HepG2 (cell line): ENCODE measurements around the gene SSC4D. TPM values are rescaled to one million over a fixed set of nuclear protein-coding genes. Genes with fewer than 3 reads are reported as not detected.
A peak's percentile ranks its signal among the peaks of the same experiment; 100 is the strongest.

Source experiments
- CEBPB ChIP-seq: IDR thresholded peaks from 2 replicates; pipeline ENCODE4 v1.6.1; 2011; ENCODE audit warnings: low read depth, low read length, improper control_type of control experiment, borderline replicate concordance
- CEBPG ChIP-seq: IDR thresholded peaks from 2 replicates; pipeline ENCODE4 v1.6.1; 2016
- DBP ChIP-seq: sonication (generic); formaldehyde crosslinking; IDR thresholded peaks from 2 replicates; pipeline ENCODE4 v1.4.0; 2020; ENCODE audit warnings: missing genetic modification reagents; ENCODE audit errors: not compliant biosample characterization
- DRAP1 ChIP-seq: IDR thresholded peaks from 2 replicates; pipeline ENCODE4 v1.6.1; 2016; ENCODE audit warnings: missing genetic modification reagents, missing compliant biosample characterization
- ESRRA ChIP-seq: sonication (generic); formaldehyde crosslinking; IDR thresholded peaks from 2 replicates; pipeline ENCODE4 v1.5.1; 2020; ENCODE audit warnings: mild to moderate bottlenecking, low read depth, missing genetic modification reagents
- HDAC2 ChIP-seq: sonication (generic); formaldehyde crosslinking; IDR thresholded peaks from 2 replicates; pipeline ENCODE4 v1.4.0; 2020; ENCODE audit warnings: missing genetic modification reagents
- IKZF5 ChIP-seq: IDR thresholded peaks from 2 replicates; pipeline ENCODE4 v1.6.1; 2018; ENCODE audit warnings: missing genetic modification reagents, mild to moderate bottlenecking, missing compliant biosample characterization
- ISX ChIP-seq: sonication (generic); formaldehyde crosslinking; conservative IDR thresholded peaks from 2 replicates; pipeline ENCODE4 v1.5.0; 2020; ENCODE audit warnings: missing genetic modification reagents
- LRRFIP1 ChIP-seq: sonication (generic); formaldehyde crosslinking; conservative IDR thresholded peaks from 2 replicates; pipeline ENCODE4 v1.4.0; 2020; ENCODE audit warnings: missing genetic modification reagents
- PCBP2 ChIP-seq: fragments of 200-400 bp; formaldehyde crosslinking; optimal IDR thresholded peaks from 2 replicates; pipeline ENCODE3; 2018; ENCODE audit warnings: low read length, low read depth; ENCODE audit not compliant: poor library complexity, severe bottlenecking
- POLR2AphosphoS5 ChIP-seq: IDR thresholded peaks from 2 replicates; pipeline ENCODE4 v1.6.1; 2012; ENCODE audit warnings: low read depth, low read length
- RAD21 ChIP-seq: fragments of 450-650 bp; formaldehyde crosslinking; IDR thresholded peaks from 2 replicates; pipeline ENCODE4 v1.5.0; 2020; ENCODE audit warnings: mild to moderate bottlenecking
- REXO4 ChIP-seq: sonication (generic); formaldehyde crosslinking; IDR thresholded peaks from 2 replicates; pipeline ENCODE4 v1.8.0; 2022; ENCODE audit warnings: missing genetic modification reagents, mild to moderate bottlenecking, borderline replicate concordance
- SRSF9 ChIP-seq: fragments of 200-400 bp; formaldehyde crosslinking; IDR thresholded peaks from 2 replicates; pipeline ENCODE4 v1.6.1; 2018; ENCODE audit warnings: borderline replicate concordance, mild to moderate bottlenecking, low read depth, low read length; ENCODE audit not compliant: insufficient read depth, poor library complexity, severe bottlenecking
- STAG1 ChIP-seq: sonication (generic); formaldehyde crosslinking; IDR thresholded peaks from 2 replicates; pipeline ENCODE4 v1.4.0; 2020; ENCODE audit warnings: missing genetic modification reagents
- TOE1 ChIP-seq: sonication (generic); formaldehyde crosslinking; IDR thresholded peaks from 2 replicates; pipeline ENCODE4 v1.4.0; 2020; ENCODE audit warnings: mild to moderate bottlenecking, missing genetic modification reagents
- ZFP82 ChIP-seq: sonication (generic); formaldehyde crosslinking; IDR thresholded peaks from 2 replicates; pipeline ENCODE4 v1.5.1; 2020; ENCODE audit warnings: mild to moderate bottlenecking, missing genetic modification reagents, borderline replicate concordance
- ZNF224 ChIP-seq: sonication (generic); formaldehyde crosslinking; IDR thresholded peaks from 2 replicates; pipeline ENCODE4 v1.5.0; 2020; ENCODE audit warnings: mild to moderate bottlenecking, missing genetic modification reagents
- ZNF501 ChIP-seq: sonication (generic); formaldehyde crosslinking; IDR thresholded peaks from 2 replicates; pipeline ENCODE4 v1.5.1; 2020; ENCODE audit warnings: mild to moderate bottlenecking, moderate library complexity, missing genetic modification reagents
- ZNF513 ChIP-seq: sonication (generic); formaldehyde crosslinking; conservative IDR thresholded peaks from 2 replicates; pipeline ENCODE4 v1.5.0; 2020; ENCODE audit warnings: missing genetic modification reagents
- ZNF547 ChIP-seq: sonication (generic); formaldehyde crosslinking; IDR thresholded peaks from 2 replicates; pipeline ENCODE4 v1.5.1; 2020; ENCODE audit warnings: mild to moderate bottlenecking, missing genetic modification reagents
- ZNF550 ChIP-seq: sonication (generic); formaldehyde crosslinking; IDR thresholded peaks from 2 replicates; pipeline ENCODE4 v1.4.0; 2020; ENCODE audit warnings: mild to moderate bottlenecking, missing genetic modification reagents, borderline replicate concordance
- ZNF878 ChIP-seq: sonication (generic); formaldehyde crosslinking; IDR thresholded peaks from 2 replicates; pipeline ENCODE4 v1.8.1; 2023; ENCODE audit warnings: mild to moderate bottlenecking, missing genetic modification reagents, moderate library complexity
- polyA plus RNA-seq, 8 experiments: library from polyadenylated mRNA; depleted of rRNA in 3 of 8; stranded (reverse) in 7 of 8; unstranded in 1 of 8; fragments of >200 nt; fragmentation: Illumina TruSeq in 4 of 8; extraction: Trizol in 4 of 8; gene quantifications; 2 replicates each; pipeline versions ENCODE4 v1.2.1 to v1.2.3, GENCODE V29; 2011 to 2016; ENCODE audit warnings: low read depth in 4 of 8, missing spikeins in 1 of 8, mixed read lengths in 1 of 8; ENCODE audit not compliant: insufficient read depth in 1 of 8
- total RNA-seq, 5 experiments: library from RNA; depleted of rRNA; stranded (reverse); fragments of >200 nt; fragmentation: Illumina TruSeq; extraction: Trizol; gene quantifications; 2 replicates each; pipeline ENCODE4 v1.2.3, GENCODE V29; 2016; ENCODE audit warnings: low read depth in 1 of 5

The SSC4D gene
- total and polyA plus RNA-seq, 2 of the 13 experiments (the other 11 are each of a cell fraction or from before 2014, with no cell fraction given) = 33.3 to 63.8 TPM

GRCh38 chr7:76393116-76394031 lies 16.1 kb downstream of the SSC4D start (continued):
- no peak for TF ChIP-seq REXO4 (CRISPR knock-in tag)
- TF ChIP-seq ESRRA (CRISPR knock-in tag) = no peak
- TF ChIP-seq SRSF9 = no peak
- TF ChIP-seq ZNF513 = 0 out of 2 replicates have a peak, but pooled peaks have one; percentile 19
- TF ChIP-seq POLR2AphosphoS5 = peak; percentile 55
- no peak for TF ChIP-seq CEBPG
- TF ChIP-seq LRRFIP1 (CRISPR knock-in tag) = no peak
- no peak for TF ChIP-seq DBP
- TF ChIP-seq RAD21 = peak; percentile 61
- TF ChIP-seq ZNF224 = peak; percentile 88
- no peak for TF ChIP-seq CEBPB
- no peak for TF ChIP-seq PCBP2
- peak; percentile 63 for TF ChIP-seq IKZF5 (CRISPR knock-in tag)
- no peak for TF ChIP-seq ZNF878 (CRISPR knock-in tag)
- TF ChIP-seq ZNF547 (CRISPR knock-in tag) = peak; percentile 93
- TF ChIP-seq ZFP82 (CRISPR knock-in tag) = peak; percentile 67; the same call in 1 of the 2 replicates
- TF ChIP-seq STAG1 = no peak
- 0 out of 2 replicates have a peak, but pooled peaks have one; percentile 26 for TF ChIP-seq HDAC2 (CRISPR knock-in tag)
- TF ChIP-seq TOE1 (CRISPR knock-in tag) = no peak
- TF ChIP-seq ZNF550 (CRISPR knock-in tag) = peak; percentile 87; the same call in 1 of the 2 replicates
- peak; percentile 45 for TF ChIP-seq DRAP1 (CRISPR knock-in tag)
- TF ChIP-seq ZNF501 (CRISPR knock-in tag) = peak; percentile 77
- TF ChIP-seq ISX (CRISPR knock-in tag) = no peak
